ENCODE results near the gene GPR157.

- no peak for TF ChIP-seq CTCF (IDR thresholded peaks at IDR 0.05; ENCODE audit: low read depth, low read length)
- no peak for TF ChIP-seq EZH2phosphoT487 (IDR thresholded peaks at IDR 0.05; ENCODE audit: low read depth)
Measured at GRCh38 chr1:9145021-9145668, 16.2 kb upstream of the GPR157 start.
